Suprapubic skin (tissue), 4 donors: ENCODE measurements around the gene SLC16A9.

Source experiments
- EP300 ChIP-seq: sonication (generic); formaldehyde crosslinking; IDR thresholded peaks from one replicate; pipeline ENCODE4 v1.6.1; 2017; ENCODE audit warnings: antibody characterized with exemption
- POLR2A ChIP-seq, 2 donors: fragments of 450-650 bp; IDR thresholded peaks; one replicate each; pipeline ENCODE4 v1.6.1; 2017; ENCODE audit warnings: antibody characterized with exemption in 2 of 2, mild to moderate bottlenecking in 2 of 2, moderate library complexity in 2 of 2
- POLR2AphosphoS5 ChIP-seq, 3 donors: sonication (generic); formaldehyde crosslinking; IDR thresholded peaks; one replicate each; pipeline ENCODE4 v1.6.1; 2017; ENCODE audit warnings: antibody characterized with exemption in 3 of 3
- TF ChIP-seq, protein P1 (sequence below), 2 donors: fragments of 200-600 bp in 1 of 2; fragments of 450-650 bp in 1 of 2; sonication (generic) in 1 of 2; IDR thresholded peaks; one replicate each; pipeline ENCODE4 v1.5.1; 2016 to 2019; ENCODE audit warnings: antibody characterized with exemption in 2 of 2, mild to moderate bottlenecking in 1 of 2, moderate library complexity in 1 of 2

DNA sequence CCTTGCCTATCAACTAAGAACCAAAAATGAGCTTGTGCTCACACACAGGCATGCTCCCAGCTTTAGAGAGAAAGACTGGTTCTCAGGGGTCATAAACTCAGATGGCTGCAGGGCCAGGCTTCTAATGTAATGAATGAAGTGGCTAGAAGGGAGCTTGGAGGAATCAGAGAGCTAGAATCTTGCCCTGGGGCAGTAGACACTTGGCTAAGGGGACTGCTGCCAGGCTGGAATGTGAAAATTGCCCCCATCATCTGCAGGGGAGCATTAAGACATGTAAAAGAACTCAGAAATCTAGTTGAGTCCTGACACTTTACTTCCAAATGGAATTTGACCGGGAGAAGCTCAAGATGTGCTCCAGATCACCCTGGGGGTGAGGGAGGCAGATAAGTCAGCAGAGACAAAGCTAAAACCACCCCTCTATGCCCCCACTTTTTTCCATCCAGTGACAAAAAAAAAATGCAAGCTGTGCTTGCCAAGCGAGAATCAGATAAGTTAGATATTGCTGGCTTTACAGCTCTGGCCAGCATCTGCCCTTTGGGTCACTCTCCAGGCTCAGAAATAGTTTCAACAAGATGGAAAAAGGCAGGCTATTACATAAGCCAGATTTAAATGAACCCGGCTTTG, 2.3 kb upstream of the SLC16A9 start:
- TF ChIP-seq, protein P1, sequence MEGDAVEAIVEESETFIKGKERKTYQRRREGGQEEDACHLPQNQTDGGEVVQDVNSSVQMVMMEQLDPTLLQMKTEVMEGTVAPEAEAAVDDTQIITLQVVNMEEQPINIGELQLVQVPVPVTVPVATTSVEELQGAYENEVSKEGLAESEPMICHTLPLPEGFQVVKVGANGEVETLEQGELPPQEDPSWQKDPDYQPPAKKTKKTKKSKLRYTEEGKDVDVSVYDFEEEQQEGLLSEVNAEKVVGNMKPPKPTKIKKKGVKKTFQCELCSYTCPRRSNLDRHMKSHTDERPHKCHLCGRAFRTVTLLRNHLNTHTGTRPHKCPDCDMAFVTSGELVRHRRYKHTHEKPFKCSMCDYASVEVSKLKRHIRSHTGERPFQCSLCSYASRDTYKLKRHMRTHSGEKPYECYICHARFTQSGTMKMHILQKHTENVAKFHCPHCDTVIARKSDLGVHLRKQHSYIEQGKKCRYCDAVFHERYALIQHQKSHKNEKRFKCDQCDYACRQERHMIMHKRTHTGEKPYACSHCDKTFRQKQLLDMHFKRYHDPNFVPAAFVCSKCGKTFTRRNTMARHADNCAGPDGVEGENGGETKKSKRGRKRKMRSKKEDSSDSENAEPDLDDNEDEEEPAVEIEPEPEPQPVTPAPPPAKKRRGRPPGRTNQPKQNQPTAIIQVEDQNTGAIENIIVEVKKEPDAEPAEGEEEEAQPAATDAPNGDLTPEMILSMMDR (IDR thresholded peaks at IDR 0.05) = no peak
- TF ChIP-seq POLR2AphosphoS5 (IDR thresholded peaks at IDR 0.05) (no peak), POLR2A (IDR thresholded peaks at IDR 0.05) (no peak), EP300 (no peak)
